ENCODE results near the gene PCDHGB4. TPM values are rescaled to one million over a fixed set of nuclear protein-coding genes. Genes with fewer than 3 reads are reported as not detected.

PCDHGB4 gene
- total RNA-seq, 2 experiments from 2014 or later: 0.07 TPM; not detected in 1

DNA sequence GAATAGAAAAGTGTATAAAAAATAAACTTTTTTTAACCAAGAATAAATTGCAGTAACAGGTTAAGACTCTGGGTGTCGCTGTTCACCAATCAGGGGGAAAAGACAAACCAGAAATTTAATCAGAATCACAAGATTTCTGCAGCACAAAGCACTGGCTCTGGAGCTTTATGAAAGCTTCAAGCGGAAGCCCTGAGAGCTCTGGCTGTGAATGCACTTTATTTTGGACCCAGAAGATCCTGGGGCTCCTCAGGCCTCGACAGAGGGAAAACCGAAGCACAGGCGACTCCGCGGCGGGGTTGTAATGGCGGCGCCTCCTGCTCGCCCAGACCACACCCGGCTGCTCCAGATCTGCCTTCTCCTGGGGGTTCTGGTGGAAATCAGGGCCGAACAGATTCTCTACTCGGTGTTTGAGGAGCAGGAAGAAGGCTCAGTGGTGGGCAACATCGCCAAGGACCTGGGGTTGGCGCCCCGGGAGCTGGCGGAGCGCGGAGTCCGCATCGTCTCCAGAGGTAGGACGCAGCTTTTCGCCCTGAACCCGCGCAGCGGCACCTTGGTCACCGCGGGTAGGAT is 32.5 kb upstream of the PCDHGB4 start, which contains the start of gene PCDHGA4:
Gene PCDHGA4 (plus strand): TSS at position 122 of the 570 bp plus-strand sequence. CDS start 87 bp downstream, at position 209.
- Mint-ChIP-seq H3K27me3 (peaks cover 54% of the 10 kb centered on the region), H3K36me3 (peaks cover 9% of the 10 kb centered on the region), H3K9me3 (peaks cover 19% of the 10 kb centered on the region), H3K27ac (no peak within 1 kb of the TSS), H3K4me3 (no peak within 1 kb of the TSS), H3K4me1 (ENCODE audit: low read depth) (peaks cover 2% of the 10 kb centered on the region)
- intact Hi-C loops (cut with micrococcal nuclease): no loop called here
- ChIA-PET POLR2A (no interaction called here), CTCF (interaction anchor here (0.6 to 1.9 kb wide), 7 partner anchors 15 to 209 kb away, joined by 3 to 5 read pairs (median 4); partner anchors contain the start of genes PCDHGB3, PCDHGB7 and TAF7)
- no peak for DNase-seq

DNA sequence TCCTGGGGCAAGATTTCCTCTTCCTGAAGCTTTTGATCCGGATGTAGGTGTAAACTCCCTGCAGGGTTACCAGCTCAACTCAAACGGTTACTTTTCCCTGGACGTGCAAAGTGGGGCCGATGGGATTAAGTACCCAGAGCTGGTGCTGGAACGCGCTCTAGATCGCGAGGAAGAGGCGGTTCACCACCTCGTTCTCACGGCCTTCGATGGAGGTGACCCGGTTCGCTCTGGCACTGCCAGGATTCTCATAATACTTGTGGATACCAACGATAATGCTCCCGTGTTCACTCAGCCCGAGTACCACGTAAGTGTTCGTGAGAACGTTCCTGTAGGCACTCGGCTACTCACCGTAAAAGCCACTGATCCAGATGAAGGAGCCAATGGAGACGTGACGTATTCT is 31.9 kb upstream of the PCDHGB4 start:
- POLR2A ChIA-PET: no interaction called here
- intact Hi-C loops (cut with micrococcal nuclease): no loop called here
- Mint-ChIP-seq H3K27me3 (peaks cover 54% of the 10 kb centered on the region), H3K9me3 (peaks cover 21% of the 10 kb centered on the region), H3K4me1 (ENCODE audit: low read depth) (peaks cover 2% of the 10 kb centered on the region), H3K36me3 (peaks cover 13% of the 10 kb centered on the region), H3K27ac (no peak overlapping the region), H3K4me3 (no peak overlapping the region)
- no peak for DNase-seq
- CTCF ChIA-PET: interaction anchor here (0.6 to 1.9 kb wide), 7 partner anchors 15 to 208 kb away, joined by 3 to 5 read pairs (median 4); partner anchors contain the start of genes PCDHGB3, PCDHGB7 and TAF7

DNA sequence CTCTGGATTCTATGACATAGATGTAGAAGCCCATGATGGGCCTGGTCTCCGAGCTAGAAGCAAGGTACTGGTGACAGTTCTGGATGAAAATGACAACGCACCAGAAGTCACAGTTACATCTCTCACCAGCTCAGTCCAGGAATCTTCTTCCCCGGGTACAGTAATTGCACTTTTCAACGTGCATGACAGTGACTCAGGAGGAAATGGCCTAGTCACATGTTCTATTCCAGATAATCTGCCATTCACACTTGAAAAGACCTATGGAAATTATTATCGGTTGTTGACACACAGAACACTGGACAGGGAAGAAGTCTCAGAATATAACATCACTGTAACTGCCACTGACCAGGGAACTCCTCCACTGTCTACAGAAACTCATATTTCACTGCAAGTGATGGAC is 31.4 kb upstream of the PCDHGB4 start:
- intact Hi-C loops (cut with micrococcal nuclease): no loop called here
- Mint-ChIP-seq H3K9me3 (peaks cover 26% of the 10 kb centered on the region), H3K36me3 (peaks cover 17% of the 10 kb centered on the region), H3K4me3 (no peak overlapping the region), H3K27me3 (peaks cover 54% of the 10 kb centered on the region), H3K27ac (no peak overlapping the region), H3K4me1 (ENCODE audit: low read depth) (peaks cover 2% of the 10 kb centered on the region)
- POLR2A ChIA-PET: no interaction called here
- CTCF ChIA-PET: interaction anchor here (1.3 to 1.7 kb wide), 3 partner anchors 36 to 208 kb away, joined by 4 to 5 read pairs (median 5); partner anchors contain the start of gene TAF7
- no peak for DNase-seq

- CTCF ChIA-PET: interaction anchor here (0.8 kb wide), 1 partner anchor 10 kb away, joined by 3 read pairs; no protein-coding TSS in a partner anchor
- H3K27ac Mint-ChIP-seq: no peak overlapping the region
- H3K9me3 Mint-ChIP-seq: peaks cover 30% of the 10 kb centered on the region
- no peak overlapping the region for H3K4me3 Mint-ChIP-seq
- intact Hi-C loops (cut with micrococcal nuclease): no loop called here
- peaks cover 20% of the 10 kb centered on the region for H3K36me3 Mint-ChIP-seq
- POLR2A ChIA-PET: no interaction called here
- peaks cover 56% of the 10 kb centered on the region for H3K27me3 Mint-ChIP-seq
- H3K4me1 Mint-ChIP-seq (ENCODE audit: low read depth): peaks cover 2% of the 10 kb centered on the region
- DNase-seq: no peak
Observed at GRCh38 chr5:141356950-141357349, 30.5 kb upstream of the PCDHGB4 start.

DNA sequence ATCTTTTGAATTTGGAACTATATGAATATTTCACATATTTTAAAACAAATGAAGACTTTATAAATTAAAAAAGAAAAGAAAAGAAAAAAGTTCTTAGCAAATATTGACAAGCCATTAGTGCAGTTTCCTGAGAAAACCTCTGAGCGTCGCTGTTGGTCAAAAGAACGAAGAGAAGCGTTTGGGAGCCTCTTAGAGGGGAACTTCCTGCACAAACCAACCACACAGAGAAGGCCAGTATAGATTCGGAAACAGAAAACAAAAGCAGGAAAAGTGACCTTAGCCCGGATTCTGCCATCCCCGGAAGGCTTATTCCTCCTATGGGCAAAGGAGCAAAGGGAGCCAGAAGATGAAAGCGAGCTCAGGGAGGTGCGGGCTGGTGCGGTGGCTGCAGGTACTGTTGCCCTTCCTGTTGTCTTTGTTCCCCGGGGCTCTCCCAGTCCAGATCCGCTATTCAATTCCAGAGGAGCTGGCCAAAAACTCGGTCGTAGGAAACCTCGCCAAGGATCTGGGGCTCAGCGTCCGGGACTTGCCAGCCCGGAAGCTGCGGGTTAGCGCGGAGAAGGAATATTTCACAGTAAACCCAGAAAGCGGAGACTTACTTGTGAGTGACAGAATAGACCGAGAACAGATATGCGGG is 27.6 kb upstream of the PCDHGB4 start, which contains the start of gene PCDHGB2:
Gene PCDHGB2 (plus strand): TSS at position 205 of the 637 bp plus-strand sequence. CDS start 142 bp downstream, at position 347.
- no peak for DNase-seq
- peaks cover 2% of the 10 kb centered on the region for H3K4me1 Mint-ChIP-seq (ENCODE audit: low read depth)
- peaks cover 43% of the 10 kb centered on the region for H3K9me3 Mint-ChIP-seq
- peaks cover 65% of the 10 kb centered on the region for H3K27me3 Mint-ChIP-seq
- H3K4me3 Mint-ChIP-seq: peak within 1 kb of the TSS; percentile 70
- H3K27ac Mint-ChIP-seq: no peak within 1 kb of the TSS
- intact Hi-C loops (cut with micrococcal nuclease): loop anchor here (10.0 kb wide), 1 partner anchor 55 kb away; the partner anchor contains the start of genes PCDHGA10 and PCDHGB7
- H3K36me3 Mint-ChIP-seq: peaks cover 28% of the 10 kb centered on the region
- ChIA-PET POLR2A (no interaction called here), CTCF (interaction anchor here (1.0 to 1.6 kb wide), 4 partner anchors 10 to 153 kb away, joined by 3 to 6 read pairs (median 4); partner anchors contain the start of genes PCDHGA11 and PCDHGB1)

GRCh38 chr5:141360685-141361084 is 26.8 kb upstream of the PCDHGB4 start:
- Mint-ChIP-seq H3K36me3 (peaks cover 34% of the 10 kb centered on the region), H3K9me3 (peaks cover 51% of the 10 kb centered on the region), H3K27ac (no peak overlapping the region), H3K4me3 (no peak overlapping the region), H3K4me1 (ENCODE audit: low read depth) (peaks cover 2% of the 10 kb centered on the region), H3K27me3 (peaks cover 71% of the 10 kb centered on the region)
- ChIA-PET POLR2A (no interaction called here), CTCF (interaction anchor here (1.2 kb wide), 1 partner anchor 152 kb away, joined by 4 read pairs; no protein-coding TSS in a partner anchor)
- DNase-seq: no peak
- intact Hi-C loops (cut with micrococcal nuclease): loop anchor here (10.0 kb wide), 1 partner anchor 54 kb away; the partner anchor contains the start of genes PCDHGA10 and PCDHGB7

GRCh38 chr5:141362719-141363118 is 24.8 kb upstream of the PCDHGB4 start:
- H3K27me3 Mint-ChIP-seq: peaks cover 70% of the 10 kb centered on the region
- no peak overlapping the region for H3K27ac Mint-ChIP-seq
- peaks cover 2% of the 10 kb centered on the region for H3K4me1 Mint-ChIP-seq (ENCODE audit: low read depth)
- peaks cover 39% of the 10 kb centered on the region for H3K36me3 Mint-ChIP-seq
- no peak overlapping the region for H3K4me3 Mint-ChIP-seq
- DNase-seq: no peak
- POLR2A ChIA-PET: no interaction called here
- CTCF ChIA-PET: no interaction called here
- intact Hi-C loops (cut with micrococcal nuclease): loop anchor here (10.0 kb wide), 1 partner anchor 52 kb away; the partner anchor contains the start of genes PCDHGA10 and PCDHGB7
- H3K9me3 Mint-ChIP-seq: peaks cover 48% of the 10 kb centered on the region

DNA sequence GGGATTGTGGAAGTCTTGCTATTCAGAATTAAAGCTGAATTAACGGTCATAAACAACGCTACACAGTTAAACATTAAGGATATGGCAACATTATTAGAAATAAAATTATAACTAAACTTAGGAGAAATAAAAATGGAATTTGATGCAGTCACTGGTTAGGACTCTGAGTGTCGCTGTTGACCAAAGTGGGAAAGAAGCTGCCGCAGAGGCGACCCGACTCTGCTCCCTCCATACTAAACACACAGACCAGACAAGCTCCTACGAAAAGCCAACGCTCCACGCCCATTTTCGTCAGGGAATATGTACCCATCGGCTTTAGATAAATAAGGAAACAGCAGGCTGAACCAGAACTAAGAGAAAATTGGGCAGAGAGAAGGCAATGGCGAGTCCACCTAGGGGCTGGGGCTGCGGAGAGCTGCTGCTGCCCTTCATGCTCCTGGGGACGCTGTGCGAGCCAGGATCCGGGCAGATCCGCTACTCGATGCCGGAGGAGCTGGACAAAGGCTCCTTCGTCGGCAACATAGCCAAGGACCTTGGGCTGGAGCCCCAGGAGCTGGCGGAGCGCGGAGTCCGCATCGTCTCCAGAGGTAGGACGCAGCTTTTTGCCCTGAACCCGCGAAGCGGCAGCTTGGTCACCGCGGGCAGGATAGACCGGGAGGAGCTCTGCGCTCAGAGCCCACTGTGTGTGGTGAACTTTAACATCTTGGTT is 23.4 kb upstream of the PCDHGB4 start, which contains the start of gene PCDHGA5:
Gene PCDHGA5 (plus strand): TSS at position 211 of the 709 bp plus-strand sequence. CDS start 169 bp downstream, at position 380.
- intact Hi-C loops (cut with micrococcal nuclease): loop anchor here (10.0 kb wide), 1 partner anchor 51 kb away; the partner anchor contains the start of genes PCDHGA10 and PCDHGB7
- Mint-ChIP-seq H3K27me3 (peaks cover 71% of the 10 kb centered on the region), H3K9me3 (peaks cover 48% of the 10 kb centered on the region), H3K36me3 (peaks cover 38% of the 10 kb centered on the region), H3K27ac (no peak within 1 kb of the TSS), H3K4me1 (ENCODE audit: low read depth) (peaks cover 2% of the 10 kb centered on the region), H3K4me3 (no peak within 1 kb of the TSS)
- DNase-seq: no peak
- POLR2A ChIA-PET: interaction anchor here (1.4 kb wide), 1 partner anchor 43 kb away, joined by 3 read pairs; the partner anchor contains the start of gene TAF7
- CTCF ChIA-PET: no interaction called here

GRCh38 chr5:141366016-141366896 is 21.2 kb upstream of the PCDHGB4 start:
- intact Hi-C loops (cut with micrococcal nuclease): loop anchor here (10.0 kb wide), 1 partner anchor 49 kb away; the partner anchor contains the start of genes PCDHGA10 and PCDHGB7
- no peak overlapping the region for H3K27ac Mint-ChIP-seq

GRCh38 chr5:141369994-141370848 is 17.3 kb upstream of the PCDHGB4 start, which contains the start of gene PCDHGB3:
TSS of gene PCDHGB3 (plus strand) at chr5:141370242. CDS start at chr5:141370395, 153 bp downstream.
- H3K36me3 Mint-ChIP-seq: peaks cover 28% of the 10 kb centered on the region
- no peak within 1 kb of the TSS for H3K27ac Mint-ChIP-seq
- CTCF ChIA-PET: interaction anchor here (0.7 to 2.8 kb wide), 20 partner anchors 10 to 197 kb away, joined by 3 to 25 read pairs (median 4); partner anchors contain the start of genes PCDHB9, PCDHGA10, PCDHGA12 and PCDHGB2
- POLR2A ChIA-PET: interaction anchor here (0.7 kb wide), 1 partner anchor 194 kb away, joined by 3 read pairs; no protein-coding TSS in a partner anchor
- peak within 1 kb of the TSS; percentile 68 for H3K4me3 Mint-ChIP-seq
- peaks cover 5% of the 10 kb centered on the region for H3K4me1 Mint-ChIP-seq (ENCODE audit: low read depth)
- peak; percentile 55 for DNase-seq
- peaks cover 48% of the 10 kb centered on the region for H3K27me3 Mint-ChIP-seq
- intact Hi-C loops (cut with micrococcal nuclease): loop anchor here (10.0 kb wide), 1 partner anchor 45 kb away; the partner anchor contains the start of genes PCDHGA10 and PCDHGB7
- peaks cover 30% of the 10 kb centered on the region for H3K9me3 Mint-ChIP-seq

More at GRCh38 chr5:141366016-141366896, 21.2 kb upstream of the PCDHGB4 start:
- ChIA-PET CTCF (interaction anchor here (1.1 kb wide), 1 partner anchor 198 kb away, joined by 3 read pairs; no protein-coding TSS in a partner anchor), POLR2A (no interaction called here)
- H3K27me3 Mint-ChIP-seq: peaks cover 67% of the 10 kb centered on the region
- peaks cover 5% of the 10 kb centered on the region for H3K4me1 Mint-ChIP-seq (ENCODE audit: low read depth)
- H3K4me3 Mint-ChIP-seq: no peak overlapping the region
- peaks cover 32% of the 10 kb centered on the region for H3K36me3 Mint-ChIP-seq
- DNase-seq: no peak
- peaks cover 38% of the 10 kb centered on the region for H3K9me3 Mint-ChIP-seq

All from activated CD4-positive, alpha-beta memory T cell treated with anti-CD3 and anti-CD28 coated beads for 36 hours (primary cell).